Thymus (tissue), 11 donors: ENCODE measurements around the gene ERICH6B. TPM values are rescaled to one million over a fixed set of nuclear protein-coding genes. Genes with fewer than 3 reads are reported as not detected.

Source experiments
- DNase-seq, 9 donors: peaks; one replicate each; pipeline ENCODE4 v3.0.0-alpha.2; 2013; ENCODE audit warnings: low spot score in 9 of 9, low read depth in 6 of 9, missing footprints in 1 of 9
- H3K27ac ChIP-seq, 2 donors: one replicate each; pipeline ENCODE4 v1.5.1; 2013; ENCODE audit warnings: control low read depth in 1 of 2, low read depth in 1 of 2, low read length in 1 of 2, mild to moderate bottlenecking in 1 of 2, moderate library complexity in 1 of 2
- H3K27me3 ChIP-seq, 2 donors: one replicate each; pipeline ENCODE4 v1.5.1; 2013; ENCODE audit warnings: low read length in 1 of 2; ENCODE audit not compliant: control insufficient read depth in 2 of 2, insufficient read depth in 1 of 2
- H3K36me3 ChIP-seq, 2 donors: one replicate each; pipeline ENCODE4 v1.5.1; 2013; ENCODE audit warnings: low read length in 1 of 2, mild to moderate bottlenecking in 1 of 2, moderate library complexity in 1 of 2; ENCODE audit not compliant: control insufficient read depth in 2 of 2, insufficient read depth in 2 of 2
- H3K4me1 ChIP-seq, 2 donors: one replicate each; pipeline ENCODE4 v1.5.1; 2013; ENCODE audit warnings: low read length in 2 of 2; ENCODE audit not compliant: control insufficient read depth in 2 of 2, insufficient read depth in 2 of 2
- H3K4me3 ChIP-seq, 2 donors: one replicate each; pipeline ENCODE4 v1.5.1; 2013; ENCODE audit warnings: low read length in 2 of 2, control low read depth in 1 of 2, mild to moderate bottlenecking in 1 of 2
- H3K9me3 ChIP-seq, 2 donors: one replicate each; pipeline ENCODE4 v1.5.1; 2013; ENCODE audit warnings: low read length in 1 of 2, mild to moderate bottlenecking in 1 of 2; ENCODE audit not compliant: control insufficient read depth in 2 of 2, insufficient read depth in 1 of 2
- WGBS: extraction: QIAGEN DNeasy Blood & Tissue Kit; methylation state at CpG from one replicate; pipeline ENCODE4 v1.1.7; 2013; 5-methylcytosine and 5-hydroxymethylcytosine counted together
- polyA plus RNA-seq: library from polyadenylated mRNA; stranded (reverse); fragments of 200-250 nt; gene quantifications from one replicate; pipeline ENCODE4 v1.2.3, GENCODE V29; 2013
- total RNA-seq: library from RNA; stranded (reverse); fragments of 120-200 nt; gene quantifications from one replicate; pipeline ENCODE4 v1.2.4, GENCODE V29; 2013
- donor health status: healthy.

Gene ERICH6B
- total and polyA plus RNA-seq, 2 donors, result not detected

GRCh38 chr13:45540864-45541263, 74.7 kb downstream of the ERICH6B start:
- 95% methylated on average over 10 of the region's 10 CpGs for WGBS
- peaks cover under 1 to 6% of the 10 kb centered on the region in 2 donors for H3K36me3 ChIP-seq
- H3K27me3 ChIP-seq, result no peaks in the 10 kb centered on the region
- H3K4me3 ChIP-seq, result no peak overlapping the region
- H3K4me1 ChIP-seq, result no peaks in the 10 kb centered on the region
- H3K27ac ChIP-seq, result no peak overlapping the region
- H3K9me3 ChIP-seq, result no peaks in the 10 kb centered on the region
- no peak for DNase-seq

- Histone ChIP-seq H3K27ac (no peak overlapping the region), H3K4me1 (no peaks in the 10 kb centered on the region), H3K27me3 (no peaks in the 10 kb centered on the region), H3K36me3 (peaks cover 7 to 13% of the 10 kb centered on the region in 2 donors), H3K4me3 (no peak overlapping the region), H3K9me3 (no peaks in the 10 kb centered on the region)
- DNase-seq, result no peak
- WGBS, result 95% methylated on average over 6 of the region's 6 CpGs
These were observed 75.3 kb downstream of the ERICH6B start for GRCh38 chr13:45540195-45540594.

GRCh38 chr13:45538382-45538781, 77.2 kb downstream of the ERICH6B start:
- no peak for DNase-seq
- Histone ChIP-seq H3K27ac (no peak overlapping the region), H3K4me3 (no peak overlapping the region), H3K4me1 (no peaks in the 10 kb centered on the region), H3K9me3 (no peaks in the 10 kb centered on the region), H3K27me3 (no peaks in the 10 kb centered on the region), H3K36me3 (peaks cover 23 to 31% of the 10 kb centered on the region in 2 donors)
- 94% methylated on average over 2 of the region's 2 CpGs for WGBS

GRCh38 chr13:45537516-45537915, 78.0 kb downstream of the ERICH6B start:
- no peaks in the 10 kb centered on the region for H3K27me3 ChIP-seq
- no peaks in the 10 kb centered on the region for H3K9me3 ChIP-seq
- DNase-seq, result no peak
- WGBS, result 100% methylated on average over 1 of the region's 1 CpG
- H3K27ac ChIP-seq, result no peak overlapping the region
- H3K4me3 ChIP-seq, result no peak overlapping the region
- peaks cover 30 to 39% of the 10 kb centered on the region in 2 donors for H3K36me3 ChIP-seq
- no peaks in the 10 kb centered on the region for H3K4me1 ChIP-seq

- 100% methylated on average over 2 of the region's 2 CpGs for WGBS
- no peaks in the 10 kb centered on the region for H3K9me3 ChIP-seq
- H3K36me3 ChIP-seq, result peaks cover 35 to 44% of the 10 kb centered on the region in 2 donors
- no peak overlapping the region for H3K27ac ChIP-seq
- H3K4me3 ChIP-seq, result no peak overlapping the region
- no peak for DNase-seq
- H3K27me3 ChIP-seq, result no peaks in the 10 kb centered on the region
- no peaks in the 10 kb centered on the region for H3K4me1 ChIP-seq
These were observed 79.3 kb downstream of the ERICH6B start for GRCh38 chr13:45536224-45536623.

GRCh38 chr13:45534604-45535003, 80.9 kb downstream of the ERICH6B start:
- 96% methylated on average over 9 of the region's 9 CpGs for WGBS
- peaks cover 36 to 56% of the 10 kb centered on the region in 2 donors for H3K36me3 ChIP-seq
- H3K27me3 ChIP-seq, result no peaks in the 10 kb centered on the region
- no peak overlapping the region for H3K27ac ChIP-seq
- H3K4me3 ChIP-seq, result no peak overlapping the region
- no peaks in the 10 kb centered on the region for H3K4me1 ChIP-seq
- no peaks in the 10 kb centered on the region for H3K9me3 ChIP-seq
- DNase-seq, result no peak

GRCh38 chr13:45529758-45530157, 85.8 kb downstream of the ERICH6B start:
- DNase-seq, result no peak
- H3K27ac ChIP-seq, result no peak overlapping the region
- H3K4me3 ChIP-seq, result no peak overlapping the region
- H3K4me1 ChIP-seq, result no peaks in the 10 kb centered on the region
- no peaks in the 10 kb centered on the region for H3K27me3 ChIP-seq
- H3K36me3 ChIP-seq, result peaks cover 37 to 64% of the 10 kb centered on the region in 2 donors
- 97% methylated on average over 3 of the region's 3 CpGs for WGBS
- no peaks in the 10 kb centered on the region for H3K9me3 ChIP-seq

- Histone ChIP-seq H3K27ac (no peak overlapping the region), H3K36me3 (peaks cover 22 to 51% of the 10 kb centered on the region in 2 donors), H3K9me3 (no peaks in the 10 kb centered on the region), H3K27me3 (no peaks in the 10 kb centered on the region), H3K4me3 (no peak overlapping the region), H3K4me1 (no peaks in the 10 kb centered on the region)
- WGBS, result 97% methylated on average over 6 of the region's 6 CpGs
- no peak for DNase-seq
These were observed 87.7 kb downstream of the ERICH6B start for GRCh38 chr13:45527699-45528462.

- no peak overlapping the region for H3K4me3 ChIP-seq
- H3K9me3 ChIP-seq, result no peaks in the 10 kb centered on the region
- H3K27ac ChIP-seq, result no peak overlapping the region
- H3K27me3 ChIP-seq, result no peaks in the 10 kb centered on the region
- DNase-seq, result no peak
- WGBS, result 97% methylated on average over 2 of the region's 2 CpGs
- peaks cover 30 to 57% of the 10 kb centered on the region in 2 donors for H3K36me3 ChIP-seq
- no peaks in the 10 kb centered on the region for H3K4me1 ChIP-seq
These were observed 93.0 kb downstream of the ERICH6B start for GRCh38 chr13:45522571-45522970.
